GM12873 (cell line): ENCODE measurements around the gene BPTF.
A peak's percentile ranks its signal among the peaks of the same experiment; 100 is the strongest.
"Not testable (repeated sequence)": the region's sequence is repeated elsewhere in the genome, so short reads cannot be mapped to it uniquely, and the experiment has no call there.

Source experiments
- TF ChIP-seq, protein P1 (sequence below): IDR thresholded peaks from 2 replicates; pipeline ENCODE4 v1.5.1; 2012; ENCODE audit warnings: low read depth, mild to moderate bottlenecking, moderate library complexity, low read length, control low read depth; ENCODE audit not compliant: insufficient read depth; ENCODE audit errors: missing control alignments

Gene BPTF

DNA sequence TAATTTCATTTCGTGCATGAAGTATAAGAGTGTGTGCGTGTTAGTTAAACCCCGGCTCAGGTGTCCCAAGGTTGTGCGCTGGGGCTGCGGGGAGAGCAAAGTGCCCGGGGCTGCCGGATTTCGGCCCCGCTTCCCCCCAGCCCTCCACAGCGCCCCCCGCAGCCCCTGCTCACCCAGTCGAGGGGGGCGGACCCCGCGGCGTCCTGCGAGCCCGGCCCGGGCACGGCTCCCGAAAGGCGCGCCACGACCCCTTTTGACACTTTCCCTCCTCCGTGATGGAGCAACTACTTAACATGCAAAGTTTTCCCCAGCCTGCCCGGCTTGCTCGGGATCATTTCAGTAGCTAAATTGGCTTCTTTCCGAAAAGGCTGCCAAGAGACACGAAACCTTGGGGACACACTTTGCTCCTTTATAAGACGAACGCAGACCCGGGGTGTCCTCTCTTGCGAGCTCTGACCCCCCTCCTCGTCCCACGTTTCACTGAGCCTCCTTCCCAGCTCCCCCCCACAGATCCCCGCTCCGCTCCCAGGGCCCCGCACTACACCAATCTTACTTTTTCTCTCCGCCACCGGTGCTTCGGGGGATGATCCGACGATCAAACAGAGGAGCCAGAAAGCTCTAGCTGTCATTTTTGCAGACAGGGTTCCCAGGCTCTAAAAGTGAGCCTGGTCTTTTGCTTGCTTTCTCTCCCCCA lies 170.4 kb downstream of the BPTF start:
- TF ChIP-seq, protein P1, sequence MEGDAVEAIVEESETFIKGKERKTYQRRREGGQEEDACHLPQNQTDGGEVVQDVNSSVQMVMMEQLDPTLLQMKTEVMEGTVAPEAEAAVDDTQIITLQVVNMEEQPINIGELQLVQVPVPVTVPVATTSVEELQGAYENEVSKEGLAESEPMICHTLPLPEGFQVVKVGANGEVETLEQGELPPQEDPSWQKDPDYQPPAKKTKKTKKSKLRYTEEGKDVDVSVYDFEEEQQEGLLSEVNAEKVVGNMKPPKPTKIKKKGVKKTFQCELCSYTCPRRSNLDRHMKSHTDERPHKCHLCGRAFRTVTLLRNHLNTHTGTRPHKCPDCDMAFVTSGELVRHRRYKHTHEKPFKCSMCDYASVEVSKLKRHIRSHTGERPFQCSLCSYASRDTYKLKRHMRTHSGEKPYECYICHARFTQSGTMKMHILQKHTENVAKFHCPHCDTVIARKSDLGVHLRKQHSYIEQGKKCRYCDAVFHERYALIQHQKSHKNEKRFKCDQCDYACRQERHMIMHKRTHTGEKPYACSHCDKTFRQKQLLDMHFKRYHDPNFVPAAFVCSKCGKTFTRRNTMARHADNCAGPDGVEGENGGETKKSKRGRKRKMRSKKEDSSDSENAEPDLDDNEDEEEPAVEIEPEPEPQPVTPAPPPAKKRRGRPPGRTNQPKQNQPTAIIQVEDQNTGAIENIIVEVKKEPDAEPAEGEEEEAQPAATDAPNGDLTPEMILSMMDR, result no peak

DNA sequence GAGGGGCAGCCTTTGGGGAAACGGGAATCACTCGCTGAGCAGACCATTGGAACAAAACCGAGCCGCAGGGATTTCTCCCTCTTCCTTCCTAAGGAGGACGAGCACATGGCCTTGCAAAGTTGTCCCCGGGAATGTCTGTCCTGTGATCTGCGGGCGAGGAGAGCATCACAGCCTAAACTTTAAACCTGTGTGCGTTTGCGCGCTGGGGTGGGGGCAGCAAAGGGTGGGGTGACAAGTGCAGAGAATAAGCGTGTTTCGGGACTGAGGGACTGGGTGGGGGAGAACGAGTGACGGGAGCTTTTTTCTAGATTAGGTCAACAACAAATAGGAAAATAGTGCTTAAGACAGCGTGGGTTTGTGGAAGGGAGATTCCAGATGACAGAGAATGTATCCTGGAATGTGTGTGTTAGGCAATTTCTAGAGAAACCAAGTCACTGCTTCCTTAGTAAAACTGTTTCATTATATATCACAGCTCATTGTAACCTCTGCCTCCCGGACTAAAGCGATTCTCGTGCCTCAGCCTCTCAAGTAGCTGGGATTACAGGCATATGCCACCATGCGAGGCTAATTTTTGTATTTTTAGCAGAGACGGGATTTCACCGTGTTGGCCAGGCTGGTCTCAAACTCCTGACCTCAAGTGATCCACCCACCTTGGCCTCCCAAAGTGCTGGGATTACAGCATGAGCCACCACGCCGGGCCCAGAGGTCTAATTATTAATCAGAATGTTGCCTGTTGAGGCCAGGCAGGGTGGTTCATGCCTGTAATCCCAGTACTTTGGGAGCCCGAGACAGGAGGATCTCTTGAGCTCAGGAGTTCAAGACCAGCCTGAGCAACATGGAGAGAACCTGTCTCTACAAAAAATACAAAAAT lies 171.2 kb downstream of the BPTF start, which contains the start of gene C17orf58:
C17orf58 (minus strand) TSS at position 169 of the 871 bp plus-strand sequence. CDS start 271 bp downstream, outside the sequence.
- TF ChIP-seq, protein P1, result not testable (repeated sequence)

- TF ChIP-seq, protein P1, result no peak
Measured at GRCh38 chr17:67998466-67998865, 173.2 kb downstream of the BPTF start.

- TF ChIP-seq, protein P1, result no peak
Measured at GRCh38 chr17:67999291-67999911, 174.1 kb downstream of the BPTF start.

GRCh38 chr17:68004201-68004600 lies 178.9 kb downstream of the BPTF start:
- TF ChIP-seq, protein P1, result no peak

GRCh38 chr17:68006797-68007196 lies 181.5 kb downstream of the BPTF start:
- TF ChIP-seq, protein P1, result no peak

- TF ChIP-seq, protein P1, result peak; percentile 86
Measured at GRCh38 chr17:68011199-68011665, 185.9 kb downstream of the BPTF start.
